HG02678 (cell line): ENCODE results near the gene ADD1.
A peak's percentile ranks its signal among the peaks of the same experiment; 100 is the strongest.

Source experiments
- ATAC-seq: cut with Tn5 transposase; IDR thresholded peaks from one replicate; pipeline ENCODE4 v1.9.1; 2021; ENCODE audit warnings: mild to moderate bottlenecking, moderate library complexity; ENCODE audit not compliant: unreplicated experiment

Gene ADD1

DNA sequence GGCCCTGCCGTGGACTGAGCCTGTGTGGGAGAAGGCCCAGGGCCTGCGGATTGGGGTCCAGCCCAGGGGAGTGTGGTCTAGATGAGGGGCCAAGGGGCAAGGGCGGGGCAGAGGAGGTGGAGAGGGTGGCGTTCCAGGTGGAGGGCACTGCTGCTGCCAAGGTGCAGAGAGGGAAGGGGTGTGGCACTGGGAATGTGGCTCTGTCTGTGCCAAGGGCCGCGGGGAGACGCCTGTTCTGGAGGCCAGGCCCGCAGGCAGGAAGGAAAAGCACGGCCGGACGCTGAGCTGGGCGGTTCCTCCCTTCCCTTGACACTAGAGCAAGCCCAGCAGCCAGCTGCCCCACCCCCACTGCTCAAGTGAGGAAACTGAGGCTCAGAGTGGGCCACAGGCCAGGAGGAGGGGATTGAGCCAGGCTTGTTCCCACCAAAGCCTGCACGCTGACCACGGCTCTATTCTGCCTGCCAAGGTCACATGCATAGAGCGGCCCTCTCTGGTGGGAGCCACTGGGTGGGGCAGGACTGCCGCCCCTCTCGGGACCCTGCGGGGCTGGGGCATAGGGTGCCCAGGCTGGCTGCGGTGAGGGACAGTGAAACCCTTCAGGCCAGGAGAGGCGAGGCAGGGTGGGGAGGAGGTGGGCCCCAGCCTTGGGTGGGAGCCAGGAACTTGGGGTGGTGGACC lies 37.8 kb upstream of the ADD1 start:
- no peak for ATAC-seq

DNA sequence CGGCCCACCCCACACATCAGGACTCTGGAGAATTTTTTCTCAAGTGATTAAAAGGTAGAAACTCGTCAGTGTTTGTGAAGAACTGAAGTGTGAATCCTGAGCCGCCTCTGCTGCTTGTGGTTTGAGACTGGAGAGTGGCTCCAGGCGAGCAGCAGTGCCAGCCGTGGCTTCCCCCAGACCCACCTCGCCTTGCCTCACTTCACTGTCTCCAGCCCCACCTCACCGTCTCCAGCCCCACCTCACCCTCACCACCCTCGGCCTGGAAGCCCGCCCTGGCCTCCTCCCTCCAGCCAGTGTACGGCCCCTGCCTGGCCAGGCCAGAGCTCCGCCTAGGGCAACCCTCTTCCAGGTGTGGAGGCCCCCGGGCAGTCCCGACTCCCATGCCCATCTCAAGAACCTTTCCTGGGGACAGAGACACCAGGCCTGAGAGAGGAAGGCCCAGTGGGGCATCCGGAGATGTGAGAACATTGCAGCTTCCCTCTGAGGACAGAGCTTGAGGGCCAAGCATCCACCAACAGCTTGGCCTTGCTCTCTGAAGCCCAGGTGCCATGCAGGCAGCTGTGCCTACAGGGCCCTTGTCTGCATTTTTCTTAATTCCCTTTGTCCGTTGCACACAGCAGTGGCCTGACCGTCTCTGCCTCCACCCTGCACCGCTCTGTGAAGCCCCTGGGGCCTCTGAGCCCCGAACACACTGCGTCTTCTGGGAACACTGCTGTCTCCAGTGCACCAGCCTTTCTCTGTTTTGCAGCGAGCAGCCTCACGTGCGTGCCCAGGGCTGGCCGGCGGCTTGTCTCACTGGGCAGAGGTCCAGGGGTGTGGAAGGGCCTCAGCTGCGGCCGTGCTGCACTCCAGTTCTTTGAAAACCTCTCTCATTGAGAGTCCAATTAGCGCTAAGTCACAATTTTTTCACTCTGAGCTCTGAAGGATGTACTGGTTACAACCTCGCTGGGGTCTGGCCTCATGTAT lies 37.0 kb upstream of the ADD1 start:
- no peak for ATAC-seq

DNA sequence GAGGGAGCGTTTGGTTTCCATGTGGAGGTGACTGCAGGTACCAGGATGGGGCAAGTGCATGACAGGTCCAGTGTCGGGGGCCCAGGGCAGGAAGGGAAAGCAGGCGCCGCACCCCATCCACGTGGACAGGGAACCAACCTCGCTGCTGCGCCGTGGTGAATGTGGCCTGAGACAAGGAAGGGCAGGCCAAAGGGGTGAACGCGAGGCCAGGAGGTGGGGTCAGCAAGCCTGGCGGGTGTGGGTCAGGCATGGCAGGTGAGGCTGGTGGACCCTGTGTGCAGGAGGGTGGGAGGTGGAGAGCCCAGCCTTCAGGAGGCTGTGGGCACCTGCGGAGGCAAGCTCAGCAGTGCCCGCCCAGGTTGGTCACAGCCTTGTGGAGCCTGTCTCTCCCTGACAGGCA lies 36.1 kb upstream of the ADD1 start:
- no peak for ATAC-seq

DNA sequence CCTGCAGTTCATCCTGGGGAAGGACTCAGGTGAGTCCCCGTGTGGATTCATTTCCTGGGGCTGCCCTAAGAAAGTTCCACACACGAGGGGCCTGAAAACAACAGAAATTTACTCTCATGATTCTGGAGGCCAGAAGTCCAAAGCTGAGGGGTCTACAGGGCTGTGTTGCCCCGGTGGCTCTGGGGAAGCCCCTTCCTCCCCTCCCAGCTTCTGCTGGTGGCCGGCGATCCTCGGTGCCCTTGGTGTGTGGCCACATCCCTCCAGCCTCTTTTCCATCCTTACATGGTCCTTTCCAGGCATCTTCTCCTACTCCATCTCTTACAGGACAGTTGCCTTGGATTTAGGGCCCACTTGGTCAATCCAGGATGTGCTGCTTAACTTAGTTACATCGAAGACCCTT lies 35.6 kb upstream of the ADD1 start:
- no peak for ATAC-seq

DNA sequence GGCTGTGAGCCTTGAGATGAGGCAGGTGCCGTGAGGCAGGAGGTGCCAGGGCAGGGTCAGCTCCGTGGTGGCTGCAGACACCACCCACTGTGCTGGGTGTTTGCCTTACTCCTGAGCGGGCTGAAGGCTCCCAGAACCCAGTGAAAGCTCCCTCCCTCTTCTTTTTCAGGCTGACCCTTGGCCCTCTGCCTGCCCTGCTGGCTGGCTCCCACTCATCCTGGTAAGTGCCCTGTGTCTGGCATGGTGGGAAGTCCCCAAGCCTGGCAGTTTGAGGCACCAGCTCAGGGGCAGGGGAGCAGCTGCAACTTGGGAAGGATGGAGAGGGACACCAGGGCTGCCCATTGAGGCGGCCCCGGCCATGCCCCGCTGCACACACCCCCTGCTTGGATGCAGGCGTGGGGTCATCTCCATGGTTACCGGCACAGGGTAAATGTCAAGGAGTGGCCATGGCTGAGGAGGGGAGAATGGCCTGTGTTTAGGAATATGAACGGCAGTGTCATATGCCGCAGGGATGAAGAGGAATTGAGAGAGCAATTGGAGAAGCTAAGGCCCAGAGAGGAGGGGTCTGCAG lies 33.9 kb upstream of the ADD1 start:
- no peak for ATAC-seq

DNA sequence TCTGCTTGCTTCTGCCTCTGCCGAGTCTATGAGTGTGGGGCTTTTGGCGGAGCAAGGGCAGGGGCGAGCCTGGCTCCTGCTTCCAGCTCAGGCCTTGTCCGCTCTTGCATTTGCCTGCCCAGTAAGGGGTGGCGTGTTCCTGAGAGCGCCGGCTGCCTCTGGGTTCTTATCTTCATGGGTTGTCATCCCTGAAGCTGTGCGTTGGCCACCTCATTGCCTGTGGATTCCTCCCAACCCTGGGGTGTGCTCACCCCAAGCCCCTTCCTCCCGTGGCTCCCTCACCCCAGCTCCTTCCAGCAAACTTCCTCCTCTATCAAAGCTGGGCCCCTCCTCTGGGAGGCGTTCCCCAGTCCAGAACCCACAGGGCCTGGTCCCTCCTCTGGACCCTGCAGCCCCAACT lies 33.3 kb upstream of the ADD1 start:
- no peak for ATAC-seq

DNA sequence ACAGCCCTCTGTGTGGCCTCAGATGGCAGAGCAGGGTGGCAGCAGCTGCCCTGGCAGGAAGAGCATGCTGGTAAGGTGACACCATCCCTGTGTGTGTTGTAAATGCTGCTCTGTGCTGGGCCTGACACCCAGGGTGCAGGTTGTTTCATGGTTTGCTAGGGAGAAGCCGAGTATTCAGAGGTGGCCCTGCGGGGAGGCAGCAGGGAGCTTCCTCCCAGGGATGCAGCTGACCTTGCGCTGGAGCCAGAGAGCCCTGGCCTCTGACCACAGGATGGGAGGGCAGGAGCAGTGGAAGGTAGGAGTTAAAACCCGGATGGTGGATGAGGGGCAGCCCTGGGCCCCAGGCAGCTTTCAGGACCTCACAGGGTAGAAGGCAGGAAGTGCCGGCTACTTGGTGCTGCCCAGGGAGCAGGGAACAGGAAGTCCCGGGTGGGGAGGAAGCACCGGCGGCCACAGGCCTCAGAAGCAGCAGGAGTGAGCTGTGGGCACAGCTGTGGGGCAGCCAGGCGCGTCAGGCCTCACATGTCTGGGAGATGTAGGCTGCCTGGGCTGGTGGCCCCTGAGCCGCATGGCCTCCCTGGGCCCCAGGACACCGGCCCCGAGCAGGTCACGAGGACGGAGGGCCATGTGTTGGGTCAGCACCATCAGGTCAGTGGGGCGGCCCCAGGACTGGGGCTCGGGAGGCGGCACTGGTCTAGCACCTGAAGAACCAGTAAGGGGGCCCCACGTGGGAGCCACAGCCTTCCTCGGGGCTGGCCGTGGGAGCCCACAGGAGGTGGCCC lies 31.6 kb upstream of the ADD1 start:
- peak; percentile 67 for ATAC-seq

DNA sequence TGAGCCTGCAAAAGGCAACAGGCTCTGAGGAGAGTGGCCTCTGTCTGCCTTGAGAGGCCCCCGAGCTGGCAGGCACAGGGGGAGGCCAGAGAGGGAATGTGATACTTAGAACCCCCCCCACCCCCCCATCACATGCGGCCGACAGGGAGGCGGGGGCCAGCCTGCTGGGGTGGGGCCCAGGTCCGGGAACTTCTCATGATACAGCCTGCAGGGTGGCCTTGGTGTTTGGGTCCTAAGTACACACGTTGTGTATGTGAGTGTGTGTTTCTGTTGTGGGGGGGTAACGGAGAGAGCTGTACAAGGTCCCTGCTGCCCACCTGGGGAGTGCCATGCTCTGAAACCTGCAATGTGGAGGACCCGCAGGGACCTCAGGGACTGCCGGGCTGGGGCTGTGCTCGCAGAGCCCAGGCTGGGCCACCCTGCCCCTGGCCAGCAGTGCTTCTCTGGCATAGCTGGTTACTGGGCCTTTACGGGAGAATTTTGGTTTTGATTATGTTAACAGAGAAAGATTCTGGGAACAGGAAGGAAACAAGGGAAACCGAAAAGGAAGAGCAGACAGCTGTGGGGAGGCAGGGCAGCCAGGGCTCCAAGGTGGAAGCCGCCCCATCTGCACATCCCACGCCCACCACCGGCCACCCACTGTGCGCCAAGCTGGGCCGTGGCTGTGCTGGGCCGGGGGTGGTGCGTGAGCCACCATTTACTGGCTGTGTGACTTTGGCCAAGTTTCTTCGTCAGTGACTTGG lies 30.9 kb upstream of the ADD1 start:
- no peak for ATAC-seq

DNA sequence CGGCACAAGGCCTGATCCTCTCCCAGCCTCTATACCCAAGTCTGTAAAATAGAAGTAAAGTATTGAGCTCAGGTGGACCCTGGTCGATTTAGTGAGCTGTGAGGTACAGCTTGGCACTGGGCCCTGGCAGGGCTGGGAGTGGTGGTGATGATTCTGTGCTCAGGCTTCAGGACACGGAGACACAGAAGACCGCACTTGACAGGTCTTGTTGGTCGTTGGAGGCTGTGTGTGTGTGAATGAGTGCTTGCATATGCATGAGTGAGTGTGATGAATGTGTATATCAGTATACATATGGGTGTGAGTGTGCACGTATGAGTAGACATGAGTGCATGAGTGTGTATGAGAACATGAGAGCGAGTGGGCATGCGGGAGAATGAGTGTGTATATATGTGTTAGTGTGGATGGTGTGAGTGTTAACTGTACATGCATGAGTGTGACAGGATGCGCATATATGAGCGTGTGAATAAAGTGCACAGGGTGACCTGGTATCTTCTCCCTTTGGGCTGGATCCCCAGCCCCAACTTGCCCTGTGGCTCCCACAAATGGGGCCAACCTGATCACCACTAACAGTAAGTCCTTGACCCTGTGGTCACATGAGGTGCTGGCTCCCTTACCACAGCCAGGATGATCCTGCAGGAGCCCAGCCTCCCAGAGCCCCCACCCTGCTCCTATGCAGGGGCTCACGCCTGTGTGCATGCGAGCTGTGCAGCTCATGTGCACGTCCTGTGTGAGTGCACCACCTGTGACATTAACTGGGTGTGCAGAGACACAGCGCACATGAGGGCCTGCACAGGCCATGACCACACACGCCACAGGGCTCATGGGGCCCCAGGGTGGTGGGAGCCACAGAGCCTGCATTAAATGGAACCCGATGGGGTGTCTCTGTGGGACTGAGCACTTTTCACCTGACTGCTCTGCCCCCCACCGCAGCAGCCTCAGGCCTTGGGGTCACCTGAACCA lies 29.9 kb upstream of the ADD1 start:
- no peak for ATAC-seq

DNA sequence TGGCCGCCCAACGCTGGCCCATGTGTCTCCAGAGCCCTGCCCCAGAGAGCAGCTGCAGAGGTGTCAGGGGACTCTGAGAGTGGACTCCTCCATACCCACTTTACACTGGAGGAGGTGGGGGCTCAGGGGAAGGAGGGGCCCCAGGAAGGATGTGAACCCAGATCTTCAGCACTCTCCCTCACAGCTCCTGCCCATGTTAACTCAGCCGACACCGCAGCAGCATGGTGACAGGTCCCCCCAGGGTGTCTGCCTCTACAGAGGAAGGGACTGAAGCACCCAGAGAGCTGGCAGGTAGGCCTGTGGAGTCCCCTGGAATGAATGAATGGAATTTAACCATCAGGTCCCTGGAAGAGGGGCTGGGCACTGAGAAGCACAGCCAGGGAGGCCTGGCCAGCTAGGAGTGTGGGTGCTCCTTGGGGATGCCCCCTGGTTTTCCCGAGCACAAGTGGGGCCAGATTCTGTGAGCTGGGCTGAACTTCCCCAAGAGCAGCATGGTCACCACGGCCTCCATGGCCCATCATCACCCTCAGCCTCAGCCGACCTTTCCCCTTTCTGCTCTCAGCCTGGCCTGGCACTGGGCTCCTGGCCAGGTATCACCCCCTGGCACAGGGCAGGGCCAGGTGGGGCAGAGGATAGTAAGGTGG lies 28.9 kb upstream of the ADD1 start:
- ATAC-seq, result no peak

DNA sequence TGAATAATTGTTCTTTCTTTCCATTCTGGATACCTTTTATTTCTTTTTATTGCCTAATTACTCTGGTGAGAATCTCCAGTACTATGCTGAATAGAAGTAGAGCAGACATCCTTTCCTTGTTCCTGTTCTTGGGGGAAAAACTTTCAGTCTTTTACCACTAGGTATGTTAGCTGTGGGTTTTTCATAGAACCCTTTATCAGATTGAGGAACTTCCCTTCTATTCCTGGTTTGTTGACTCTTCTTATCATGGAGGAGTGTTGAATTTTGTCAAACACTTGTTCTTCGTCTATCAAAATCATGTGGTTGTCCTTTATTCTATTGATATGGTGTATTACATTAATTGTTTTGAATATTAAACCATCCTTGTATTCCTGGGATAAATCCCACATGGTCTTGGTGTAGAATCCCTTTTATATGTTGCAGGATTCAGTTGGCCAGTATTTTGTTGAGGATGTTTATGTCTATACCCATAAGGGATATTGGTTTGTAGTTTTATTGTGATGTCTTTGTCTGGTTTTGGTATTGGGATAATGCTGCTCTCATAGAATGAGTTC lies 27.2 kb upstream of the ADD1 start:
- ATAC-seq, result no peak

DNA sequence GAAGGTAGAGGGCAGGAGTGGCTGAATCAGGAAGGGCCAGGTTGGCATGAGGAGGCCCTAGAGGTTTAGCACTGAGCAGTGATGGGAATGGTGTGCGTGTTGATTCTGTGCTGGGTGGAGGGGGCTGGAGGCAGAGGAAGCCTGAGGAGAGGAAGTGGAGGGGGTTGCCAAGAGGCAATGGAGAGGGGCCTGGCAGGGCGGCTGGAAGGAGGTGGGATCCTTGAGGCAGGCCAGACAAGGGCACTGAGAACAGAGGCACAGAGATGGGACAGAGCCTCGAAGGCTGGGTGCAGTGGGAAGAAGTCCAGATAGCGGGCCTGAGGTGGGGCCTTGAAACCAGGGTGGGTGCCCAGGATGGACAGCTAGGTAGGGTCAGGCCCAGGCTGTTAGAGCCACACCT lies 26.5 kb upstream of the ADD1 start:
- ATAC-seq, result no peak

DNA sequence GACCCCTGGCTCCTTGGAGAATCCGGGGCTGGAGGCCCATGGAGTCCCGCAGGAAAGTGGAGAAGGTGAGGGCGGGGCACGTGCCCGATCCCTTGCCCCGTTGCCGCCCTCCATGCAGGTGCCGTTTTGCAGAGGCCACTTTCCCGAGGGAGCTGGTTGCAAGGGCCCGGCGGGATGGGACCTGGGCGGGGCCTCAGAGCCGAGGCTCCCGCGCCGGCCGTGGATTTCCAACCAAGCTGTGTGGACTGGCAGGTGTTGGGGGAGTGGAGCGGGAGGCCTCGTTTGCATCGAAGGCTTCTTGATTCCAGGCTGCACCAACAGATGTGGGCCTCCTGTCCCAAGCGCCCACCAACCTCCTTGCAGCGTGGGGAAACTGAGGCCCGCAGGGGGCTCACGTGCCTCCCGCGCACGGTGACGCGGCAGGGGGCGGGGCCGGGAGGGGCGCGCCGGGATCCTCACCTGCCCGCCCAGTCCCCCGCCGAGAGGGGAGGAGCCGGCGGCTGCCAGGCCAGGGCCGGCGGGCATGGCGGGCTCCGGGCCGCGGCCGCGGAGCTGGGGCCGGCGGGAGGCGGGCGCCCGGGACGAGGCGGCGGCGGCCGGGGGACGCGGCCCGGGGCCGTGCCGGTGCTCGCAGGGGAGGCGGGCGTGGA lies 25.8 kb upstream of the ADD1 start:
- no peak for ATAC-seq

DNA sequence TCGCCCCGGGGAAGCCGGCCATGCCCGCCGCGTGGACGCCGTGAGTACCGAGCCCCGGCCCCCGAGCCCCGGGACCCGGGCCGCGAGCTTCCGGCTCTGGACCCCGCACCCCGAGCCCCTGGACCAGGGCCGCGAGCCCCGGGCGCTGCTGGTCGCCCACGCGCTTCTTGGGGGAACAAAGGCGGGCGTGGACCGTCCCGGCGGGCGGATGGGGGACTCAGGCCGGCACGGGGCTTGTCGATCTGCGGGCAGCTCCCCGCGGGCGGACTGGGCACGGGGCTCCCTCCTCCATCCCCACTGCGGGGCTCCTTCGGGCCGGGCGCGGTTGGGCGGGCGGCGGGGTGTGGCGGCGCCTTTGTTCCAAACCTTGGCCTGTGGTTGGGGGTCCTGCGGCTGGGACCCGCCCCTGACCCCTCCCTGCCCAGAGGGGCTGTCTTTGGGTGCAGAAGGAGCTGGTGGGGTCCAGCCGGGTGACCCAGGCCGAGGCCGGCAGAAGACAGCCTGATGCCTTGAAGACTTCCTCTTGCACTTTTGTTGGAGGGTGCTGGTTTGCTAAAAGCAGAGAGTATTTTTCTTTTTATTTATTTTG lies 25.2 kb upstream of the ADD1 start:
- ATAC-seq, result no peak

DNA sequence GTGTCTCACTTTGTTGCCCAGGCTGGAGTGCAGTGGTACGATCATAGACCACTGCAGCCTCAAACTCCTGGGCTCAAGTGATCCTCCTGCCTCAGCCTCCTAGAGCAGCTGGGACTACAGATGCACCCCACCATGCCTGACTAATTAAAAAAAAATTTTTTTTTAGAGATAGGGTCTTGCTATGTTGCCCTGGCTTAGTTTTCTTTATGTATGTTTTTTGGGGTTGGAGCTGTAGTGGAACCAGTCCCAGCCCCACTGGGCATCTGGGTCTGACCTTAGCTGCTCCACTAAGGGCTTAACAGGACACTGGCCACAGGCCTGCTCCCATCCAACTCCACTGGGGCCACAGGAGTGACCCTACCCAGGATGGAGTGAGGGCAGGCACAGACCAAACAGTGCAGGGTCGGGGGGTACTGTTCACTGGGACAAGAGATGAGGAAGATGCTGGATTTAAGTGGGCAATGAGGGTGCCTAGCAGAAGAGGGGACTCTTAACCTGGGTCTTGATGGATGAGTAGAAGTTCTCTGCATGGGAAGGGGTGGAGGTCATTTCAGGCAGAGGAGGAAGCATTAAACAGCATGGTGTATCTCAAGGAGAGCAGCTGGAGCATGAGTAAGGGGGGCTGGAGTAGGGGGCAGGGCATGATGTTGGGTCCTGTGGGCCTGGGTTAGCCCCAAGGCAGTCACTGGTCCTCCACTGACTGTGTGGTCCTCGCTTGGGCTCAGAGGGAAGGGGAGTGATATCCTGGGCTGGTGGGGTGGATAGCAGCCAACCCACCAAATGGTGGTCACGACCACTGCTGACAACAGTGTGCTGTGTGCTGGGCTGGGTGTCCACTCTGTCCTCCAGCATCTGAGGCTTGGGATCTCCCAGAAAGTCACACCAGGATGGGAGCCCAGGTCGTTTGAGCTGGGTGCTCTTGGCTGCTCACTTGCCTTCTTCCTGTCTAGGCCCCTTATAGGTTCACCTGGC lies 24.1 kb upstream of the ADD1 start:
- ATAC-seq, result no peak

DNA sequence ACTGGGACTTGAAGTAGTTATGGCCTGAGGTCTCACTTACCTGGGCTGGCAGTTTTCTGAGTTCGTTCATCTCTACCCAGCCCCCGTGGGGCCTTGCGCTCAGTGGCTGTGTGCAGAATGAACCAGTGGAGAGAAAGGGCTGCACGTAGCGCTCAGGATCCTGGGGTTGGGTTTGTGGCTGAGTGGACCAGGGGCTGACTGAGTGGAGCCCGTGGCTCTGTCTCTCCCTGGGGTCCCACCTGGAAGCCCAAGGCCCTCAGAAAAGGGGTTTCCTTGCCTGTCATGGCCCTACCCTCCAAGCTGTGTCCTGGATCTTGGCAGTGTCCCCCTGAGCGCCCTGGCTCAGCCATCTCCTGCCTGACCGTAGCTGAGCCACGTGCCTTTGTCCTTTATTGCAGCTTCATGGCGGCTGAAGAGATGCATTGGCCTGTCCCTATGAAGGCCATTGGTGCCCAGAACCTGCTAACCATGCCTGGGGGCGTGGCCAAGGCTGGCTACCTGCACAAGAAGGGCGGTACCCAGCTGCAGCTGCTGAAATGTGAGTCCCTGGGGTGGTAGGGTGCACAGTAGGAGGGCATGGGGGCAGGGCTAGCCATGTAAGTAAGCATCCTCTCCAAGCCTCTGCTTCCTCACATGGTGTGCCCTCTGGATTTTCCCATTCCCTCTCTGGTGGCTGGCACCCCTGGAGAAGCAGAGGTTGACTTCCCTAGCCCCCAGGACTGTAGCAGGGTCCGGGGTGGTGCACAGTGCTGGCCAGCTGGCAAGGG lies 23.2 kb upstream of the ADD1 start:
- no peak for ATAC-seq
